ENCODE results near the gene TIMM23.

TIMM23 gene

GRCh38 chr10:46019569-46020343 is 47.5 kb downstream of the TIMM23 start:
- no peak for TF ChIP-seq CTCF (IDR thresholded peaks at IDR 0.05; ENCODE audit: low read length, missing control alignments)
- H3K4me3 ChIP-seq (replicated peaks; ENCODE audit: low read depth, low read length) = no peak overlapping the region
- peak; percentile 26 for DNase-seq (ENCODE audit: low read depth)

GRCh38 chr10:46020344-46020657 is 48.0 kb downstream of the TIMM23 start:
- no peak for TF ChIP-seq CTCF (IDR thresholded peaks at IDR 0.05; ENCODE audit: low read length, missing control alignments)
- no peak overlapping the region for H3K4me3 ChIP-seq (replicated peaks; ENCODE audit: low read depth, low read length)
- no peak for DNase-seq (ENCODE audit: low read depth)

GRCh38 chr10:46022978-46023702 is 50.9 kb downstream of the TIMM23 start:
- TF ChIP-seq CTCF (IDR thresholded peaks at IDR 0.05; ENCODE audit: low read length, missing control alignments) = no peak
- H3K4me3 ChIP-seq (replicated peaks; ENCODE audit: low read depth, low read length) = peak overlapping the region; percentile 65
- peak; percentile 92 for DNase-seq (ENCODE audit: low read depth)

- no peak overlapping the region for H3K4me3 ChIP-seq (replicated peaks; ENCODE audit: low read depth, low read length)
- DNase-seq (ENCODE audit: low read depth) = no peak
- TF ChIP-seq CTCF (IDR thresholded peaks at IDR 0.05; ENCODE audit: low read length, missing control alignments) = no peak
These were observed 52.7 kb downstream of the TIMM23 start for GRCh38 chr10:46024948-46025347.

GRCh38 chr10:46025406-46025805 is 53.1 kb downstream of the TIMM23 start:
- H3K4me3 ChIP-seq (replicated peaks; ENCODE audit: low read depth, low read length) = no peak overlapping the region
- no peak for TF ChIP-seq CTCF (IDR thresholded peaks at IDR 0.05; ENCODE audit: low read length, missing control alignments)
- no peak for DNase-seq (ENCODE audit: low read depth)

GRCh38 chr10:46026106-46026505 is 53.8 kb downstream of the TIMM23 start:
- no peak for DNase-seq (ENCODE audit: low read depth)
- TF ChIP-seq CTCF (IDR thresholded peaks at IDR 0.05; ENCODE audit: low read length, missing control alignments) = no peak
- no peak overlapping the region for H3K4me3 ChIP-seq (replicated peaks; ENCODE audit: low read depth, low read length)
